Activated gamma-delta T cell treated with Interleukin-2 at 50 U/mL for 16 hours (primary cell): ENCODE measurements around the gene P2RX2.

Experiments
- DNase-seq: peaks from one replicate; pipeline ENCODE4 v3.0.0-alpha.2; 2020

P2RX2 gene

GRCh38 chr12:132621657-132622435 is 3.3 kb downstream of the P2RX2 start:
- DNase-seq = no peak

DNA sequence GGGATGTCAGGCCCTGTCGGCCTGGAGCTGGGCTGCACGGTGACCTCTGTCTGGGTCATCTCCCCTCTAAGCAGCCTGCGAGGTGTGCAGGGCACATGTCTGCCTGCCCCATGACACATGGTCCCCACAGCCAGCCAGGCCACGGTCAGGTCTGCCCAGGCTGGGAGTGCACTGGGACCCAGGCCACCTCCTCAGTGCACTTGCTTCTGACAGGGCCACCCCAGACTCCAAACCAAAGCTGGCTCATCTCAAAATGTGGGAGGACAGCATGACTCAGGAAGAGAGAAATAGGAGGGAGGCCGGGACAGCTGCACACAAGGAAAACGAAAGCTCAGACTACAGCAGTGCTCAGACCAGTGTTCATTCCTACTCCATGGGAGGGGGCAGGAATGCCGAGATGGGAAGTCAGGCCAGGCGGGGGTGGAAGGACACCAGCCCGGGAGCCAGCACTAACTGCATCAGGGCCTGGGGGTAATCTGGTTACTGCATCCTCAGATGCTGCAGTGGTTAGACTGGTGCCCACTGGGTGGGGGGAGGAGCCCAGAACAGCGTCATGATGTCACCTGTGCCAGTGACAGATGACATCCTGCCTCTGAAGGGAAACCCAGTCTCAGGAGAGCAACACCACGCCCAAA is 4.0 kb downstream of the P2RX2 start:
- DNase-seq = no peak

- no peak for DNase-seq
Measured at GRCh38 chr12:132623072-132623869, 4.7 kb downstream of the P2RX2 start.

GRCh38 chr12:132624186-132624855 is 5.7 kb downstream of the P2RX2 start:
- no peak for DNase-seq

GRCh38 chr12:132624910-132625630 is 6.5 kb downstream of the P2RX2 start:
- DNase-seq = no peak

DNA sequence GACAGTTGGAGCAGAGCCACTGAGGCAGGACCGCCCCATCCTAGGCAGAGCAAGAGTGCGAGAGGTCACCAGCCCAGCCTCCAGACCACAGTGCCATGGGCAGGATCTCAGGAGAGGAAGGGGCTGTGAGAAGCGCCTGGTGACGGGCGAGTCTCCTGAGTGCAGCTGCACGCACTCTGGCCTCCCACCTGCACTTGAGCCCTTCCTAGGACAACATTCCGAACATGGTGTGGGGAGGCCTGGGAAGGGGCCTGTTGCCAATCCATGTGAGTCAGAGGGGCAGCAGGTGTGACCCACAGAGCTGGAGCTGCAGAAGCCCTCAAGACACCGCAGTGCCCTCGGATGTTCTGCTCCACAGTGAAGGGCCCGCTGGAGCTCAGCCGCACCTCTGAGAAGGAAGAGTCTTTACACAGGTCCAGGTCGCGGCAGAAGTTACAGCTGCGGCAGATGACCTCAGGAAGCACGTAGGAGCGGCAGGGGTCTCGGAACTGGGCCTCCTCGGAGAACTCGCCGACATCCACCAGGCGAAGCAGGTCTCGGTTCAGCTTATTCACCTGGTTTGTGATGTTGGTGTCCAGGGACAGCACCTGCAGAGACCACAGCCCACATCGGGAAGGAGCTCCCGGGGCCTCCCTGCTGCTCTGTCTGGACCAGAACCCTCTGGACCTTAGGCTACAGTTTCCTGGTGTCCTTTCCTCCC is 7.3 kb downstream of the P2RX2 start:
- no peak for DNase-seq

DNA sequence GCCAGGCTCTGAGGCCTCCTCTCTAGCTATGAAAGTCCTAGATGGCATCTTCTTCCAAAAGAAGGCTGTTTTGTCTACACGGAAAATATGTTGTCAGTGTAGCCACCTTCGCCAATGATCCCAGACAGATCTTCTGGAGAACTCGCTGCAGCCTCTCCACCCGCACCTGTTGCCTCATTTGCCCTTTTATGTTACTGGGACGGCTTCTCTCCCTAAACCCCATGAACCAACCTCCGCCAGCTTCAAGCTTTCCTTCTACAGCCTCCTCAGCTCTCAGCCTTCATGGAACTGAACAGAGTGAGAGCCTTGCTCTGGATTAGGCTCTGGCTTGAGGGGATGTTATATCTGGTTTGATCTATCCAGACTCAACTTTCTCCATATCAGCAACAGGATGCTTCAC is 10.8 kb downstream of the P2RX2 start:
- DNase-seq = no peak

- no peak for DNase-seq
Measured at GRCh38 chr12:132630672-132631071, 12.1 kb downstream of the P2RX2 start.

GRCh38 chr12:132631666-132632065 is 13.1 kb downstream of the P2RX2 start:
- no peak for DNase-seq

GRCh38 chr12:132632521-132633228 is 14.1 kb downstream of the P2RX2 start:
- DNase-seq = no peak

- DNase-seq = no peak
Measured at GRCh38 chr12:132633398-132633797, 14.8 kb downstream of the P2RX2 start.

GRCh38 chr12:132633901-132634300 is 15.3 kb downstream of the P2RX2 start:
- DNase-seq = no peak

DNA sequence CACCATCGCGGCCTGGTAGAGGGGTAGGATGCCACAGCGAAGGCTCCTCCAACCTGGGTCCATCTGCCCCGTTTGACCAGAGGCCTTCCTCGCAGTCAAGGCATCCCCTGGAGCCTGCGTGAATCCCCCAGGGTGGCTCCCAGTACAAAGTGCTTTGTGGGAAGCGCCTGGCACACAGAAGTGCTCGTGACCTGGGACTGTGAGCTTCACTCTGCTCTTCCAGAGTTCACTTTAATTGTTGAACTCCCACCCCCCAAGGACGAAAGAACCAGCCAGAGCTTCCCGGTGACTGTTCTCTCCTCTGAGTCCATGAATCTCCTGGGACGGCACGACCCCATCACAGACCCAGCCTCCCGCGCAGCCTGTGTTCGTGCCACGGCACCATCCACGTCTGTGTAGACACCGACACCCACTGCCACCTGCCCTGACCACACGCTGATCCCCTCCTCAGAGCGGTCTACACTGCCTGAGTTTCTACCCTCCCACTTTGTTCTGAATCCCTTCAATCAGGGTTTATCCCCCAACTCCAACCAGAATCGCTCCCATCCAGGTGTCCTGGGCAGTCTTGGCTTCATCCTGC is 15.9 kb downstream of the P2RX2 start:
- no peak for DNase-seq

DNA sequence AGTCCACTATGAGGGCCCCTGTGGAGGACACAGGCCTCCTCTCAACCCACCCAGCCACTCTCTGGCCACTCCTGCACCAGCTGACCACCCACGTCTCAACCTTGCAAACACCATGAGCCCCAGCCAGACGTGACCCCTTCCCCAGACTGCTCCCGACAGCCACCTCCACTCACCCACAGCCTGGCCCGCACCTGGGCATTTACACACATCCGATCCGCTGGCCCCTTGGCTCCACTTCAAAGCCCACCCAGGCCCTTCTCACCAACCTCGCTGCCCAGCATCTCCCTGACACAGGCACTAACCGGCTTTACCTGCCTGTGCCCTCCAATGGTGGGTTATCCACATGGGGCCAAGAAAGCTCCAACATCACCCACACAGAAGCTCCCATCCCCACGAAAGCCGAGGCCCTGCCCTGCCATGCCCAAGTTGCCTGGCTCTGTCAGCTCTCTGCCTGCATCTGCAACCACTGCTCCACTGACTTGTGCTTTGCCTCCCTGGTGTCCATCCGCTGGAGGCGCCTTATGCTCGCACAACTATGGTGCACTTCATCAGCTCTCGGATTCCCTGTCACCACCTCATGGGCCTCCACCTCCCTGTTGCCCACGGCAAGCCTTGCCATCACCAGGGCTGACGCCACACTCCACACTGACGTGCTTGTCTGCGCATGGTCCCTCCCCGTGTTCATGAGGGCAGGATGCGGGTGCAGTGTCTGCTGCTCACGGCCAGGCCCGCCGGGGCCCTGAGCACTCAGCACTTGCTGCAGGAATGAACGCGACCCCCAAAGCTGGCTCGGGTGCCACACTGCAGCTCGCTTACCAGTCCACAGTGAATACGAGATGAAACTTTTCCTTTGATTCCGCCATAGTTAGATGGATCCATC is 16.7 kb downstream of the P2RX2 start:
- DNase-seq = no peak

DNA sequence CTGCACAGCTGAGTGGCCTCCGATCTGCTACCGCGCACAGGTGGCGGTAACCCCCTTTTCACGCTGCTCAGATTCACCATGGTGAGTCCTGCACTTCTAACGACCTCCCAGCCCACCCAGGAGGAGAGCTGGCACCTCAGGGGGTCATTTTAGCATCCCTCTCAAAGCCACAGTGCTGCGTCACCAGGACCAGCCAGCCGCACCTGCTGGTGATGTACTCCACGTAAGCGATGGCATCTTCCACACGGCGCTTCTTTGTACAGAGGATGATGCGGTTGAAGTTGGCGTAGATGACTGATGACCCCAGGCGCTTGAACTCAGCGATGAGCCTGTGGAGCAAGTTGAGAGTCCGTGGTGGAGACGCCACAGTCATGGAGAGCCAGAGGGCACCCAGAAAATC is 19.2 kb downstream of the P2RX2 start:
- DNase-seq = no peak

DNA sequence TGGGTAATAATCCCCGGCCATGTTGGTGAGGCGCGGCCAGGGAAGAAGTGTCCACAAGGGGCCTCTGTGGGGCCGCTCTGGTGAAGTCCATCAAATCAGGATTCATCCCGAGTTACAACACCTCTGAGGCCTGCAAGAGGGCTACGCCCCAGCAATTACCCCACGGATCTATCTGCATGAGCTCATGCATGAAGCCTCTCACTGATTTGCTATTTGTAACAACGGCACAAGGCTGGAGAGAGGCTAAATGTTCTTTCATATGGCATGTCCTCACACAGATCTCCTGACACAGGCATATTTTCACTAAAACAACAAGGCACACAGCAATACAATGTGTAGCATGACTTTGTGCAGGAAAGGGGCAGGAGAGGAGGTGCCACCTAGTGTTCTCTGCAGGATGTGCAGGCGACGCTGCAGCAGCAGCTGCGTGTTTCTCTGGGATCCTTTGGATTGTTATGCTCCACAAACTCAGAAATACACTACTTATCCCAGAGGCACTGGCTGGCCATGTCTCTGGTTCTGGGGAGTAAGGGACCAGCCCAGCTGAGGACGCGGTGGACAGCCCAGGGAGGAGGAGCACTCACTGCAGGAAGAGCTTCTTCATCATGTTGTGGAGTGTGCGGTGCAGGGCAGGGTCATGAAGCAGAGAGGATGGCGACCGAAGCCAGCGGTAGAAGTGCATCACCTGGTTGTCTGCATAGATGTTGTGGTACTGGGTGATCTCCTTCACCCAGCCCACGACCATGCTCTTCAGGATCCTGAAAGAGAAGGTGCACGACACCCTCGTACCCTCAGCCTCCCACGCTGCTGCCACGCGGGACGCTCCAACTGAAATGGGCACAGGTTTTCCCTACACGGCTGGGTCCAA is 20.2 kb downstream of the P2RX2 start:
- DNase-seq = no peak

DNA sequence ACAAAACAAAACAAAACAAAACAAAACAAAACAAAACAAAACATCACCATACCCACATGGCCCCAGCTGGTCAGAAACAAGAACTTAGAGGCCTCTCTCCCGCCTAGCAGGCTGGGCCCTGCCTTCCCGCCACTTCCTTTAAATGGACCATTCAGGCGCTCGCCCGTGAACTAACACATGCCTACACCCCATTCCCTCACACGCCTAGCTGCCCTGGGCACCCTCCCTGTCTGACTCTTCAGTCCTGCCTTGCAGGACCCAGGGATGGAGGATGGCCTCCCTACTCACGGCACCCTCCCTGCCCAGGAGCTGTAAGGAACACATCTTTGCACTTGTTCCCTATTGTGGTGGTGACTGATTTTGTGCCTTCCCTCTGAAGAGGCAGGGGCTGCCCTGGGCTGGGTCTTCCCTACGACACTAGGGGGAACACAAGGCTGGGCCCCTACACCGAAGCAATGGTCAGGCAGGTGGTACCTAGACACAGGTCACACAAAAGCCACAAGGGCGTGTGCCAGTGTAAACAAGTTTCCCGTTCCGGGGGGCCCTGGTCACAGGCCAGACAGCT is 21.5 kb downstream of the P2RX2 start:
- DNase-seq = no peak

- DNase-seq = no peak
Measured at GRCh38 chr12:132640936-132641335, 22.4 kb downstream of the P2RX2 start.
